Large intestine (tissue), 3 donors: Measurements from ENCODE around the gene TSPAN1. TPM values are rescaled to one million over a fixed set of nuclear protein-coding genes. Genes with fewer than 3 reads are reported as not detected.

Experiments
- DNase-seq, 2 donors: peaks; one replicate each; pipeline versions ENCODE4 v3.0.0 to v3.0.0-alpha.2; 2013
- H3K27ac ChIP-seq: one replicate; pipeline ENCODE4 v1.5.1; 2013; ENCODE audit warnings: low read length
- H3K27me3 ChIP-seq: 2 replicates; pipeline ENCODE4 v1.6.1; 2013; ENCODE audit warnings: low read length; ENCODE audit not compliant: control insufficient read depth, insufficient read depth
- H3K36me3 ChIP-seq: 2 replicates; pipeline ENCODE4 v1.6.1; 2013; ENCODE audit warnings: low read length; ENCODE audit not compliant: control insufficient read depth, insufficient read depth
- H3K4me1 ChIP-seq: one replicate; pipeline ENCODE4 v1.6.1; 2013; ENCODE audit warnings: low read length; ENCODE audit not compliant: control insufficient read depth, insufficient read depth
- H3K4me3 ChIP-seq: one replicate; pipeline ENCODE4 v1.5.1; 2013; ENCODE audit warnings: low read length
- H3K9me3 ChIP-seq: one replicate; pipeline ENCODE4 v1.6.1; 2013; ENCODE audit warnings: mild to moderate bottlenecking, low read depth, low read length, moderate library complexity; ENCODE audit not compliant: control insufficient read depth
- WGBS: methylation state at CpG from one replicate; pipeline ENCODE4 v1.1.5; 2013; ENCODE audit warnings: low lambda C conversion rate; ENCODE audit not compliant: insufficient coverage; 5-methylcytosine and 5-hydroxymethylcytosine counted together
- polyA plus RNA-seq: library from polyadenylated mRNA; unstranded; fragments of 120-200 nt; gene quantifications from one replicate; pipeline ENCODE4 v1.2.1, GENCODE V29; 2013

TSPAN1 gene
- polyA plus RNA-seq, 1 donor = 17.8 TPM

- Histone ChIP-seq H3K36me3 (no peaks in the 10 kb centered on the region), H3K27me3 (no peaks in the 10 kb centered on the region), H3K9me3 (no peaks in the 10 kb centered on the region), H3K27ac (no peak overlapping the region), H3K4me3 (no peak overlapping the region), H3K4me1 (peaks cover 5% of the 10 kb centered on the region)
- no CpG with 5 or more reads among the region's 3 CpGs for WGBS
- DNase-seq = no peak
Observed at GRCh38 chr1:46134660-46135331, 40.1 kb upstream of the TSPAN1 start.

- Histone ChIP-seq H3K4me3 (no peak overlapping the region), H3K9me3 (no peaks in the 10 kb centered on the region), H3K36me3 (no peaks in the 10 kb centered on the region), H3K27me3 (no peaks in the 10 kb centered on the region), H3K4me1 (peaks cover 5% of the 10 kb centered on the region), H3K27ac (no peak overlapping the region)
- no peak for DNase-seq
Observed at GRCh38 chr1:46136711-46137110, 38.2 kb upstream of the TSPAN1 start.

GRCh38 chr1:46137916-46138315 is 37.0 kb upstream of the TSPAN1 start:
- Histone ChIP-seq H3K27me3 (no peaks in the 10 kb centered on the region), H3K27ac (peak overlapping the region; percentile 17), H3K4me3 (no peak overlapping the region), H3K9me3 (no peaks in the 10 kb centered on the region), H3K4me1 (peaks cover 5% of the 10 kb centered on the region), H3K36me3 (no peaks in the 10 kb centered on the region)
- no CpG with 5 or more reads among the region's 3 CpGs for WGBS
- DNase-seq = no peak

- Histone ChIP-seq H3K4me3 (no peak overlapping the region), H3K27ac (no peak overlapping the region), H3K27me3 (no peaks in the 10 kb centered on the region), H3K4me1 (peaks cover 13% of the 10 kb centered on the region), H3K9me3 (no peaks in the 10 kb centered on the region), H3K36me3 (no peaks in the 10 kb centered on the region)
- DNase-seq = no peak
- WGBS = no CpG with 5 or more reads among the region's 2 CpGs
Observed at GRCh38 chr1:46148318-46148717, 26.6 kb upstream of the TSPAN1 start.

- H3K9me3 ChIP-seq = no peaks in the 10 kb centered on the region
- WGBS = 100% methylated on average over 1 of the region's 2 CpGs
- DNase-seq = no peak
- H3K27me3 ChIP-seq = no peaks in the 10 kb centered on the region
- H3K4me1 ChIP-seq = peaks cover 12% of the 10 kb centered on the region
- H3K4me3 ChIP-seq = no peak overlapping the region
- H3K27ac ChIP-seq = no peak overlapping the region
- H3K36me3 ChIP-seq = no peaks in the 10 kb centered on the region
Observed at GRCh38 chr1:46150085-46150484, 24.8 kb upstream of the TSPAN1 start.

GRCh38 chr1:46152016-46152415 is 22.9 kb upstream of the TSPAN1 start:
- no peak for DNase-seq
- no peaks in the 10 kb centered on the region for H3K9me3 ChIP-seq
- no peak overlapping the region for H3K4me3 ChIP-seq
- H3K27ac ChIP-seq = no peak overlapping the region
- no peaks in the 10 kb centered on the region for H3K36me3 ChIP-seq
- H3K27me3 ChIP-seq = no peaks in the 10 kb centered on the region
- no peaks in the 10 kb centered on the region for H3K4me1 ChIP-seq
- WGBS = 100% methylated on average over 1 of the region's 3 CpGs

- no peaks in the 10 kb centered on the region for H3K4me1 ChIP-seq
- no CpG with 5 or more reads among the region's 1 CpG for WGBS
Observed at GRCh38 chr1:46153228-46153627, 21.7 kb upstream of the TSPAN1 start.

GRCh38 chr1:46153732-46154131 is 21.2 kb upstream of the TSPAN1 start:
- WGBS = no CpG with 5 or more reads among the region's 1 CpG
- no peaks in the 10 kb centered on the region for H3K36me3 ChIP-seq
- no peak overlapping the region for H3K27ac ChIP-seq
- no peak overlapping the region for H3K4me3 ChIP-seq
- H3K9me3 ChIP-seq = no peaks in the 10 kb centered on the region
- no peak for DNase-seq
- H3K27me3 ChIP-seq = no peaks in the 10 kb centered on the region
- H3K4me1 ChIP-seq = no peaks in the 10 kb centered on the region

More at GRCh38 chr1:46153228-46153627, 21.7 kb upstream of the TSPAN1 start:
- Histone ChIP-seq H3K27me3 (no peaks in the 10 kb centered on the region), H3K9me3 (no peaks in the 10 kb centered on the region), H3K36me3 (no peaks in the 10 kb centered on the region), H3K4me3 (no peak overlapping the region), H3K27ac (no peak overlapping the region)
- DNase-seq = no peak

- no peak overlapping the region for H3K27ac ChIP-seq
- no peak for DNase-seq
- H3K27me3 ChIP-seq = no peaks in the 10 kb centered on the region
- no peaks in the 10 kb centered on the region for H3K9me3 ChIP-seq
- no peaks in the 10 kb centered on the region for H3K4me1 ChIP-seq
- no peaks in the 10 kb centered on the region for H3K36me3 ChIP-seq
- H3K4me3 ChIP-seq = no peak overlapping the region
- WGBS = no CpG with 5 or more reads among the region's 1 CpG
Observed at GRCh38 chr1:46157916-46158311, 17.0 kb upstream of the TSPAN1 start.

GRCh38 chr1:46158312-46159281 is 16.3 kb upstream of the TSPAN1 start:
- peak in 1 of 2 donors; percentile 29 for DNase-seq
- 88% methylated on average over 1 of the region's 13 CpGs for WGBS

More at GRCh38 chr1:46158312-46159281, 16.3 kb upstream of the TSPAN1 start:
- no peak overlapping the region for H3K4me3 ChIP-seq
- no peak overlapping the region for H3K27ac ChIP-seq
- no peaks in the 10 kb centered on the region for H3K4me1 ChIP-seq
- no peaks in the 10 kb centered on the region for H3K36me3 ChIP-seq
- H3K9me3 ChIP-seq = no peaks in the 10 kb centered on the region
- no peaks in the 10 kb centered on the region for H3K27me3 ChIP-seq
